Measurements from ENCODE around the gene WDR45B.

GRCh38 chr17:82639628-82640027, 8.6 kb downstream of the WDR45B start:
- TF ChIP-seq, protein P1, sequence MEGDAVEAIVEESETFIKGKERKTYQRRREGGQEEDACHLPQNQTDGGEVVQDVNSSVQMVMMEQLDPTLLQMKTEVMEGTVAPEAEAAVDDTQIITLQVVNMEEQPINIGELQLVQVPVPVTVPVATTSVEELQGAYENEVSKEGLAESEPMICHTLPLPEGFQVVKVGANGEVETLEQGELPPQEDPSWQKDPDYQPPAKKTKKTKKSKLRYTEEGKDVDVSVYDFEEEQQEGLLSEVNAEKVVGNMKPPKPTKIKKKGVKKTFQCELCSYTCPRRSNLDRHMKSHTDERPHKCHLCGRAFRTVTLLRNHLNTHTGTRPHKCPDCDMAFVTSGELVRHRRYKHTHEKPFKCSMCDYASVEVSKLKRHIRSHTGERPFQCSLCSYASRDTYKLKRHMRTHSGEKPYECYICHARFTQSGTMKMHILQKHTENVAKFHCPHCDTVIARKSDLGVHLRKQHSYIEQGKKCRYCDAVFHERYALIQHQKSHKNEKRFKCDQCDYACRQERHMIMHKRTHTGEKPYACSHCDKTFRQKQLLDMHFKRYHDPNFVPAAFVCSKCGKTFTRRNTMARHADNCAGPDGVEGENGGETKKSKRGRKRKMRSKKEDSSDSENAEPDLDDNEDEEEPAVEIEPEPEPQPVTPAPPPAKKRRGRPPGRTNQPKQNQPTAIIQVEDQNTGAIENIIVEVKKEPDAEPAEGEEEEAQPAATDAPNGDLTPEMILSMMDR (IDR thresholded peaks at IDR 0.05), result no peak
- TF ChIP-seq POLR2AphosphoS5 (IDR thresholded peaks at IDR 0.05), result no peak
- no peak for TF ChIP-seq POLR2A (IDR thresholded peaks at IDR 0.05)

Data from prostate gland (tissue), 2 donors.